KOPT-K1 (cell line): ENCODE data around the gene G6PC2.
"Not testable (repeated sequence)": the region's sequence is repeated elsewhere in the genome, so short reads cannot be mapped to it uniquely, and the experiment has no call there.

Experiments used
- H3K27ac ChIP-seq: fragments of 200-600 bp; sonication (generic); 2 replicates; pipeline ENCODE4 v1.5.1; 2016; ENCODE audit warnings: antibody characterized with exemption, mild to moderate bottlenecking, low read depth, low read length; ENCODE audit not compliant: poor library complexity, severe bottlenecking
- H3K36me3 ChIP-seq: fragments of 200-600 bp; sonication (generic); 2 replicates; pipeline ENCODE4 v1.5.1; 2017; ENCODE audit warnings: antibody characterized with exemption, mild to moderate bottlenecking, low read length, moderate library complexity; ENCODE audit not compliant: insufficient read depth
- H3K9me3 ChIP-seq: fragments of 200-600 bp; sonication (generic); 2 replicates; pipeline ENCODE4 v1.5.1; 2017; ENCODE audit warnings: antibody characterized with exemption, low read length, mild to moderate bottlenecking; ENCODE audit not compliant: insufficient read depth, poor library complexity, severe bottlenecking

G6PC2 gene

DNA sequence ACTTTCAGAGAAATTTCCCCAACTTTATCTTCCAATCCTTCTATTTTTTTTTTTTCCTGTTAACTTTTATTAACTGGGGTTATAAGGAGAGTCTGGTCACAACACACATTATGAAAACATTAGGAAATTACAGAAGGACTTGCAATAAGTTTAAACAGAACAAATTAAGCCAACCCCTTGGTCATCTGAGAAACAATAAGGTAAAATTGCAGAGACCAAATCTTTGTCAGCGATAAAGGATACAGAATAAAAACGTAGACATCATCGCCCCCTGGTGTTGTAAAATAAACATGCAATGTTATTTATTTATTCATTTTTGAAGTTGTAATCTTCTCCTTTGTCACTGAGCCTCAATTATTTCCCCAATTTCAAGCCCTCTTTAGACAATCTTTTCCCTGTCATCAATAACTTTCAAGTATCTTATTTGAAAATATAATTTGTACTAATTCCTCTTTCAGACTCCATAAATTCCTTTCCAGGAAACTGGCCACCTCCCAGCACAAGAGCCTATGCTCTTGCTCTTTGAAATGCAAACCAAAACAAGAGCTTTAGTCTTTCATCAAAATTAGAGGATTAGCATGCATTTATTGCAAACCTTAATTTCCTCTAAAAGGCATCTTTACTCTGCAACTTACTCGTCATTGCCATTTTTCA, 19.5 kb downstream of the G6PC2 start:
- Histone ChIP-seq H3K36me3 (no peaks in the 10 kb centered on the region), H3K9me3 (peaks cover 3% of the 10 kb centered on the region), H3K27ac (no peak overlapping the region)

DNA sequence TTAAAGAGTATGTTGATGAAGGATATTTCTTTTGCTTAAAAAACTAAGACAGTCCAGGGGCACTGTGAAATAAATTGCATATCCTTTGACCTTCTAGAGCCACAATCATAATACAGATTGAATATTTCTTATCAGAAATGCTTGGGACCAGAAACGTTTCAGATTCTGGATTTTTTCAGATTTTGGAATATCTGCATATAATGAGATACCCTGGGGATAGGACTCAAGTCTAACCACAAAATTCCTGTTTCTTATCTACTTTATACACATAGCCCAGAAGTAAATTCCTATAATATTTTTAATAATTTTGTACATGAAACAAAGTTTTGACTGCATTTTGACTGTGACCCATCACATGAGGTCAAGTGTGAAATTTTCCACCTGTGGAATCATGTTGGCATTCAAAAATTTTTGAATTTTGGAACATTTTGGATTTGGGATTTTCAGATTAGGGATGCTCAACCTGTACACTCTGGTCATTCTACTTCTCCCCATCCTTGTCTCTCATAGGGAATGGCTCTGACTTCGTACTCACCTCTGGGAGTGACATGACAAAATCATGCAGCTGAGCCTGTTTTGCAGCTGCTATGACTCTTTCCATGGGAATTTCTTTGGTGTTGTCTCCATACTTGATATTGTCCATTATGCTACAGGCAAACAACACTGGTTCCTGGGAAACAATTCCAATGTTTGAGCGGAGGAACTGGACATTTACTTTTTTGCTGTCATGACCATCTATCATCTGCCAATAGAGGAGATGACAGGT, 25.7 kb downstream of the G6PC2 start:
- Histone ChIP-seq H3K9me3 (no peaks in the 10 kb centered on the region), H3K27ac (no peak overlapping the region), H3K36me3 (no peaks in the 10 kb centered on the region)

- Histone ChIP-seq H3K27ac (no peak overlapping the region), H3K36me3 (no peaks in the 10 kb centered on the region), H3K9me3 (no peaks in the 10 kb centered on the region)
Measured at GRCh38 chr2:168928113-168928831, 27.2 kb downstream of the G6PC2 start.

DNA sequence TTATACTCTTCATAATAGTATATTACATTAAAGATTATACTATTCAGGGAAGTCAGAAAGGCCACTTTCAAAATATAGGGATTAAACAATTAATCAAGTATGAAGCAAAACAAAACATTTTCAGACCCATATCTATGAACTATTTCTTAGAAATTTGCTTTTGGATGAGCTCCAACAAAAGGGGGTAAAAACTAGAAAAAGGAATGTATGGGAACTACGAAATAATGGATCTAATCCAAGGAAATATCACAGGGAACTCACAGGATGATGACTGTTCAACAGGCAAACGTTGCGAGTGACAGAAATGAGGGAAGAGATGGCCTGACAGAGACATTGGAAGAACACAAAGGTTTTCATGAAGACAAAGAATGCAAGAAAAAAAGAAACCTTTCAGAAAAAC, 27.9 kb downstream of the G6PC2 start:
- Histone ChIP-seq H3K36me3 (no peaks in the 10 kb centered on the region), H3K27ac (no peak overlapping the region), H3K9me3 (no peaks in the 10 kb centered on the region)

DNA sequence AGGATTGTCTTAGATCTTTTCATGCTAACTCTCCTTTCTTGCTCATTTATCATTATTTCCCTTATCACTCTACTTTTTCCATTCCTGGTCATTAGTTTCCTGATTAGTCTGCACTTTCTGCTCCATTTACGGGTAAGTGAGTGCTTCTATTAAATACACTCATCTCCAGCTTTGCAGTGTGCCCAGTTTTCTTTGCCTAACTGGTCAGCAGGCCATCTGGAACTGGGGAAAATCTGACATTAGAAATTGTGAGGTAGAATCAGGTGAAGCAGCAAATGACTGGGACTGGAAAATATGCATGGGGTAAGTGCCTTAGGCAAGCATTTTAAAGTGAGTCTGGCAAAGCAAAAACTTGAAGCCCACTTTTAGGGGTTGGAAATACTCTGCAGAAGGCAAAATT, 29.2 kb downstream of the G6PC2 start:
- no peak overlapping the region for H3K27ac ChIP-seq
- no peaks in the 10 kb centered on the region for H3K36me3 ChIP-seq
- H3K9me3 ChIP-seq: no peaks in the 10 kb centered on the region

- H3K36me3 ChIP-seq, H3K9me3 ChIP-seq, H3K27ac ChIP-seq: not testable (repeated sequence)
Measured at GRCh38 chr2:168932174-168932573, 31.1 kb downstream of the G6PC2 start.

DNA sequence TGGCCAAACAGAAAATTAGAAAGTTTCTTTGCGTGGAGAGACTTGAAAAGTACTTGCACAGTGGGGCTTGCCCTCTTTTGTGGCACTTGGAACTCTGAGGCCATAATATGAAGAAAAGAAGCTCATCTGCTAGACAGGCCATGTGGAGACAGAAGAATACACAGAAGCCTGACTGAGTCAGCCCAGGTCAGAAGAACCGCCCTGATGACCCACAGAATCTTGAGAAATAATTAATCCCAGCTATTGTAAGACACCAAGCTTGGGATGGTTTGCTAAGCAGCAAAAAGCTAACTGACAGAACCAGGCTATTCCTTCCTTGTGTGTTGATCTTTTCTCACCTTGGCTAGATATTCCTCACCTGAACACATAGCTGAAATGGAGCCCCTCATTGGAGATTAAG, 33.7 kb downstream of the G6PC2 start:
- no peak overlapping the region for H3K27ac ChIP-seq

DNA sequence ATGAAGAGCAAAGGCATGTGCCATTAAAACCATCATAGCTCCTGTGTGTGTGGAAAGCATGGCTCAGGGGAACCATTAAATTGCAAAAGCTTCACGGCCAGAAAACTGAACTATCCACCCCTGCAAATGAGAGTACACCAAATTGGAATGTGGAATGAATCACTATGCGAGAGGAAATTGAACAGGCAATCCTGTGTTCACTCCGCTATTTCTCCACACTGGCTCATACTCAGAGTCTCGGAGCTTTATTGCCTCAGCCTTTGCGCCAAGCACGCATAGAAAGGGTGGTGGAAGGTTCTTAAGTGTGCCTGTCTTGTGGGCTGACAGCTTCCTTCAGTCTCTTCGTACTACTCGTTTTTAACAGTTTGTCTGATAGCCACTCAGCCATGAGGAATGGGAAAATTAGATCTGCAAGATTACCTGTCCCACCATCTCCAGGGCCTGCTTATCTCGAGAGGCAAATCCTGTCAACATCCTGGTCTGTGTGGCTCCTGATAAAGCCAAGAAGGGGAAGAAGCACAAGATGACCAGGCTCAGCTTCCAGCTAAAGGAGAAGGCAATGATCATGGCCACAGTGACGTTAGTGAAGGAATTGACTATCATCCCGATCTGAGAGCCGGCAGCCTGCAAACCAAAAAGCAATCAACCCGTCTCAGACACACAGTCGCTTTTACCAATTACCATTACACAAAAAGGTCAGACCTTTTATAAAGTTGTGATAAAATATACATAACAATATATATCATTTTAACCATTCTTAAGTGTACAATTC, 34.9 kb downstream of the G6PC2 start:
- Histone ChIP-seq H3K36me3 (no peaks in the 10 kb centered on the region), H3K27ac (no peak overlapping the region), H3K9me3 (no peaks in the 10 kb centered on the region)

More for the DNA sequence above, 33.7 kb downstream of the G6PC2 start:
- H3K9me3 ChIP-seq: no peaks in the 10 kb centered on the region
- H3K36me3 ChIP-seq: no peaks in the 10 kb centered on the region

DNA sequence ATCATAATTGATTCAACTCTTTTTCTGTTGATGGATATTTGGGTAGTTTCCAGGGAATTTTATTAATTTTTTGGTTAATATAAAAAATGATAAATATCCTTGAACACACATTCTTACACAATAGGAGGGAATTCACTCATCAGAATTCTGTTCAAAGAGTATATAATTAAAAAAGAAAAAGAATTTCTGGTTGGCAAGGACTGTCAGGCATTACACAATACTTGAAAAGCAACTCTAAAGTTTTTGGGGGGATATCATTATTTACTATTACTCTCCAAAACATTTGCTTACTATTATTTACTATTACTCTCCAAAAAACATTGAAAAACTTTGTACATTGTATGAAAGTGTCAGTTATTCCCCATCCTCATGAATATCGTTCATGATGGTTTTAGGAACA, 38.0 kb downstream of the G6PC2 start:
- Histone ChIP-seq H3K9me3 (no peaks in the 10 kb centered on the region), H3K36me3 (no peaks in the 10 kb centered on the region), H3K27ac (no peak overlapping the region)

DNA sequence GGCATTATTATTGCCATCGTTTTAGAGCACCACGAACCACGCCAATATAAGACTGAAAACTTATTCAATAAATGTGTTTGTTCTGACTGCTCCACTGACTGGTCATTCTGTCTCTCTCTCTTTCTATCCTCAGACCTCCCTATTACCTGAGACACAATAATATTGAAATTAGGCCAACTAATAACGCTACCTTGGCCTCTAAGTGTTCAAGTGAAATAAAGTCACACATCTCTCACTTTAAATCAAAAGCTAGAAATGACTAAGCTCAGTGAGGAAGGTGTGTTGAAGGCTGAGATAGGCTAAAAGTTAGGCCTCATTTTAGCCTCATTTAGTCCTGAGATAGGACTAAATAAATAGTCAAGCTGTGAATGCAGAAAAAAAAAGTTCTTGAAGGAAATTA, 38.8 kb downstream of the G6PC2 start:
- no peaks in the 10 kb centered on the region for H3K9me3 ChIP-seq
- H3K36me3 ChIP-seq: no peaks in the 10 kb centered on the region
- H3K27ac ChIP-seq: no peak overlapping the region

GRCh38 chr2:168941297-168941696, 40.2 kb downstream of the G6PC2 start:
- H3K36me3 ChIP-seq: no peaks in the 10 kb centered on the region
- no peak overlapping the region for H3K27ac ChIP-seq
- H3K9me3 ChIP-seq: no peaks in the 10 kb centered on the region

GRCh38 chr2:168944065-168944464, 43.0 kb downstream of the G6PC2 start:
- Histone ChIP-seq H3K27ac (no peak overlapping the region), H3K36me3 (no peaks in the 10 kb centered on the region), H3K9me3 (no peaks in the 10 kb centered on the region)

GRCh38 chr2:168945508-168945907, 44.4 kb downstream of the G6PC2 start:
- H3K36me3 ChIP-seq: no peaks in the 10 kb centered on the region
- H3K27ac ChIP-seq: no peak overlapping the region
- no peaks in the 10 kb centered on the region for H3K9me3 ChIP-seq

GRCh38 chr2:168948621-168949212, 47.6 kb downstream of the G6PC2 start:
- Histone ChIP-seq H3K9me3 (peaks cover 10% of the 10 kb centered on the region), H3K27ac (no peak overlapping the region), H3K36me3 (no peaks in the 10 kb centered on the region)

GRCh38 chr2:168949324-168949723, 48.2 kb downstream of the G6PC2 start:
- Histone ChIP-seq H3K9me3 (peaks cover 10% of the 10 kb centered on the region), H3K27ac (no peak overlapping the region), H3K36me3 (no peaks in the 10 kb centered on the region)
